Mononuclear cell (primary cell): ENCODE data around the gene TMEM59L. TPM values are rescaled to one million over a fixed set of nuclear protein-coding genes. Genes with fewer than 3 reads are reported as not detected.

ENCODE experiments used
- H3K27me3 ChIP-seq: 2 replicates; pipeline ENCODE4 v1.6.0; 2011; ENCODE audit warnings: low read length, control low read depth; ENCODE audit not compliant: insufficient read depth
- H3K4me1 ChIP-seq: 2 replicates; pipeline ENCODE4 v1.5.1; 2011; ENCODE audit warnings: mild to moderate bottlenecking, low read length, control low read depth; ENCODE audit not compliant: insufficient read depth
- H3K4me3 ChIP-seq: 2 replicates; pipeline ENCODE4 v1.5.1; 2011; ENCODE audit warnings: mild to moderate bottlenecking, low read length, moderate library complexity
- H3K9me3 ChIP-seq: 2 replicates; pipeline ENCODE4 v1.5.1; 2011; ENCODE audit warnings: low read depth, mild to moderate bottlenecking, control low read depth, low read length
- total RNA-seq: library from RNA; depleted of rRNA; stranded (reverse); fragments of >200 nt; gene quantifications from one replicate; pipeline ENCODE4 v1.2.3, GENCODE V29; 2012

TMEM59L gene
- total RNA-seq, 1 donor: not detected

- Histone ChIP-seq H3K4me1 (peaks cover 7% of the 10 kb centered on the region), H3K27me3 (peaks cover 51% of the 10 kb centered on the region), H3K9me3 (no peaks in the 10 kb centered on the region), H3K4me3 (no peak overlapping the region)
Measured at GRCh38 chr19:18603255-18603957, 9.3 kb upstream of the TMEM59L start.

- Histone ChIP-seq H3K4me1 (peaks cover 7% of the 10 kb centered on the region), H3K27me3 (peaks cover 59% of the 10 kb centered on the region), H3K4me3 (no peak overlapping the region), H3K9me3 (no peaks in the 10 kb centered on the region)
Measured at GRCh38 chr19:18603958-18604819, 8.5 kb upstream of the TMEM59L start.

GRCh38 chr19:18604820-18605159, 7.9 kb upstream of the TMEM59L start:
- Histone ChIP-seq H3K9me3 (no peaks in the 10 kb centered on the region), H3K4me3 (no peak overlapping the region), H3K4me1 (peaks cover 7% of the 10 kb centered on the region), H3K27me3 (peaks cover 65% of the 10 kb centered on the region)

GRCh38 chr19:18605196-18605545, 7.5 kb upstream of the TMEM59L start:
- Histone ChIP-seq H3K4me3 (no peak overlapping the region), H3K27me3 (peaks cover 69% of the 10 kb centered on the region), H3K9me3 (no peaks in the 10 kb centered on the region), H3K4me1 (peaks cover 7% of the 10 kb centered on the region)

- peaks cover 73% of the 10 kb centered on the region for H3K27me3 ChIP-seq
- H3K9me3 ChIP-seq: no peaks in the 10 kb centered on the region
- H3K4me1 ChIP-seq: peaks cover 7% of the 10 kb centered on the region
- H3K4me3 ChIP-seq: no peak overlapping the region
Measured at GRCh38 chr19:18605546-18606280, 7.0 kb upstream of the TMEM59L start.

- no peak within 1 kb of the TSS for H3K4me3 ChIP-seq
- H3K9me3 ChIP-seq: no peaks in the 10 kb centered on the region
- H3K27me3 ChIP-seq: peaks cover 78% of the 10 kb centered on the region
- peaks cover 7% of the 10 kb centered on the region for H3K4me1 ChIP-seq
Measured at GRCh38 chr19:18606281-18607225, 6.1 kb upstream of the TMEM59L start, which contains the start of gene CRLF1. TSS of gene CRLF1 (minus strand) at chr19:18606799. CDS start at chr19:18606656, 143 bp downstream.

GRCh38 chr19:18607226-18608101, 5.2 kb upstream of the TMEM59L start:
- Histone ChIP-seq H3K9me3 (no peaks in the 10 kb centered on the region), H3K4me3 (no peak overlapping the region), H3K4me1 (peaks cover 15% of the 10 kb centered on the region), H3K27me3 (peaks cover 78% of the 10 kb centered on the region)

- Histone ChIP-seq H3K27me3 (peaks cover 74% of the 10 kb centered on the region), H3K4me1 (peaks cover 16% of the 10 kb centered on the region), H3K9me3 (no peaks in the 10 kb centered on the region)
Measured at GRCh38 chr19:18608102-18608804, 4.4 kb upstream of the TMEM59L start.

GRCh38 chr19:18608805-18609716, 3.6 kb upstream of the TMEM59L start:
- H3K27me3 ChIP-seq: peaks cover 74% of the 10 kb centered on the region
- no peaks in the 10 kb centered on the region for H3K9me3 ChIP-seq
- no peak overlapping the region for H3K4me3 ChIP-seq
- peaks cover 16% of the 10 kb centered on the region for H3K4me1 ChIP-seq

More at GRCh38 chr19:18608102-18608804, 4.4 kb upstream of the TMEM59L start:
- no peak overlapping the region for H3K4me3 ChIP-seq

- Histone ChIP-seq H3K4me3 (no peak overlapping the region), H3K27me3 (peaks cover 74% of the 10 kb centered on the region), H3K9me3 (no peaks in the 10 kb centered on the region), H3K4me1 (peaks cover 16% of the 10 kb centered on the region)
Measured at GRCh38 chr19:18609717-18610051, 3.0 kb upstream of the TMEM59L start.

GRCh38 chr19:18610245-18610555, 2.5 kb upstream of the TMEM59L start:
- H3K4me3 ChIP-seq: no peak overlapping the region
- peaks cover 16% of the 10 kb centered on the region for H3K4me1 ChIP-seq
- peaks cover 72% of the 10 kb centered on the region for H3K27me3 ChIP-seq
- H3K9me3 ChIP-seq: no peaks in the 10 kb centered on the region

GRCh38 chr19:18610556-18611326, 1.9 kb upstream of the TMEM59L start:
- H3K4me3 ChIP-seq: no peak overlapping the region
- H3K27me3 ChIP-seq: peaks cover 69% of the 10 kb centered on the region
- peaks cover 16% of the 10 kb centered on the region for H3K4me1 ChIP-seq
- no peaks in the 10 kb centered on the region for H3K9me3 ChIP-seq
